GM19023 (cell line): ENCODE results near the gene SPATA22.
"Not testable (repeated sequence)": the region's sequence is repeated elsewhere in the genome, so short reads cannot be mapped to it uniquely, and the experiment has no call there.

ENCODE experiments used
- ATAC-seq: cut with Tn5 transposase; IDR thresholded peaks from one replicate; pipeline ENCODE4 v1.9.1; 2021; ENCODE audit warnings: mild to moderate bottlenecking, moderate library complexity; ENCODE audit not compliant: unreplicated experiment

The SPATA22 gene, protein sequence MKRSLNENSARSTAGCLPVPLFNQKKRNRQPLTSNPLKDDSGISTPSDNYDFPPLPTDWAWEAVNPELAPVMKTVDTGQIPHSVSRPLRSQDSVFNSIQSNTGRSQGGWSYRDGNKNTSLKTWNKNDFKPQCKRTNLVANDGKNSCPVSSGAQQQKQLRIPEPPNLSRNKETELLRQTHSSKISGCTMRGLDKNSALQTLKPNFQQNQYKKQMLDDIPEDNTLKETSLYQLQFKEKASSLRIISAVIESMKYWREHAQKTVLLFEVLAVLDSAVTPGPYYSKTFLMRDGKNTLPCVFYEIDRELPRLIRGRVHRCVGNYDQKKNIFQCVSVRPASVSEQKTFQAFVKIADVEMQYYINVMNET

DNA sequence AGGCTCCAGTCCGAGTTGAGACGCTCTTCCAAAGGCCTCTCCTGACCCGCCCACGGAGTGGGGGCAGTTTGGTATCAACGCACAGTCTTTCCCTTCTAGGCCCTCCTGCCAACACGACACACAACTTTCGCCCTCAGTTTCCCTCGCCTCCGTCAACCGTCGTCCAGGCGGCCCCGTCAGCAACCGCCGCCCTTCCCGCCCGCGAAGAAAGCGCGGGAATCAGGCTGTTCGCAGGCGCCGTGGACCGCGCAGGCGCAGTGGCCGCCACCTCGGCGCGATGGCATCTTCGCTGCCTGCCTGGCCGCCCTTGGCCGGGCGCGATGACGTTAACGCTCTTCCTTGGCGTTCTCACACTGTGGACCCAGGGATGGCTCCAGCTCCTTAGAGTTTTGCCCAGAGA lies at the start of gene SPATA22:
SPATA22 (minus strand) TSS at position 221 of the 400 bp plus-strand sequence. CDS start 2,494 bp downstream, outside the sequence.
- ATAC-seq, result no peak

DNA sequence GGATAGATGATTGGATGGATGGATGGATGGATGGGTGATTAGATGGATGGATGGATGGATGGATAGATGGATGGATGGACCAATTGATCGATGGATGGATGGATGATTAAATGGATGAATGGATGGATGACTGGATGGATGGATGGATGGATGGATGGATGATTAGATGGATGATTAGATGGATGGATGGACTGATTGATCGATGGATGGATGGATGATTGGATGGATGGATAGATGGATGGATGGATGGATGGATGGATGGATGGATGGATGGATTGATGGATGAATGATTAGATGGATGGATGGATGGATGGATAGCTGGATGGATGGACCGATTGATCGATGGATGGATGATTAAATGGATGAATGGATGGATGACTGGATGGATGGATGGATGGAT lies 47.9 kb upstream of the SPATA22 start:
- not testable (repeated sequence) for ATAC-seq

- ATAC-seq, result no peak
Observed at GRCh38 chr17:3514873-3515272, 43.3 kb upstream of the SPATA22 start.

- not testable (repeated sequence) for ATAC-seq
Observed at GRCh38 chr17:3514167-3514566, 42.5 kb upstream of the SPATA22 start.

DNA sequence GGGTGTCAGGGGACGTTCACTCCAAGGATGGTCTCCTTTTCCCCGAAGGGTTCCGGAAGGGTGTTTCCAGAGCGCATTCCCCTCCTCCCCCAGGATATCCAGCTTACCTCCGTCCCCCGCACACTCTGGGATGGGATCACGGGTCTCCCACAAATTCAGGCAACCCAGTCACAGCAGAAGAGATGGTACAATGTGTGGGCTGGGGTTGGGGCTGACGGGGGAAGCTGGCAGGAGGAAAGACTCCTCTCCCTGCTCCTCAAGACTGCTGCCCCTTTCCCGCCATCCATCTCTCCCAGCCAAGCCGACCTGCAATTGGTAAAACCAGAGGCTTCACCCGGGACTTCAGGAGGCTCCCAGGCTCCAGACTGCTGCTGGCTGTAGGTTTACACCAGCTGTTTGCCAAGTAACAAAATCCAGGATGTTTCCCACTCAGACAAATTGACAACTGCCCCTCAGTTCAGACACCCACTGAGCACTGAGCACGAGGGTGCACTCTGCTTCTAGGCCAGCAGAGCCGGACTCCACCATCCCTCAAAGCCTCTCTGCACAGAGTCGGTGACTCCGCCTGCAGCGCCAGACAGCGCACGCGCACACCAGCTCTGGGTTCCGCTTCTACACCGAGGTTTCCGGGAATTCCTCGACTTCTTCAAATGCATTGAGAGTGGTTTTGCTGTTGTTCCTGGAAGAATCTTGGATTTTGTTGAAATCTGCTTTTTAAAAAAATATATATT lies 41.9 kb upstream of the SPATA22 start:
- no peak for ATAC-seq

GRCh38 chr17:3512505-3513171 lies 41.0 kb upstream of the SPATA22 start:
- ATAC-seq, result no peak

- no peak for ATAC-seq
Observed at GRCh38 chr17:3511852-3512504, 40.4 kb upstream of the SPATA22 start.

DNA sequence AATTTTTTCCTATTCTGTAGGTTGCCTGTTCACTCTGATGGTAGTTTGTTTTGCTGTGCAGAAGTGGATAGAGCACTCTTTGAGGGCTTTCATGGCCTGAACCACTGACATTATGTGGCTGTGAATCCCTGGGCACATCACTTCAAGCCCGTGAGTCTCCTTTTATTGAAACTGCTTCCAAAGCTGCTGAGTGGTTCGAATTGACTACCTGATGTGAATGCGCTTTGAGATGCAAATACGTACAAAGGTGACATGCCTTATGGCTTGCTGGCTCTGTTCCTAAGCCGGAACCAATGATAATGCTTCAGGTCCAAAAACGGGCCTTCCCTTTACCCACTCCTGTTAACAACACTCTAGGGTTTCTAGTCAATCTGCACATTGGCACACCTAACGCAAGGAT lies 38.5 kb upstream of the SPATA22 start:
- ATAC-seq, result no peak

GRCh38 chr17:3507869-3508268 lies 36.2 kb upstream of the SPATA22 start:
- ATAC-seq, result no peak

DNA sequence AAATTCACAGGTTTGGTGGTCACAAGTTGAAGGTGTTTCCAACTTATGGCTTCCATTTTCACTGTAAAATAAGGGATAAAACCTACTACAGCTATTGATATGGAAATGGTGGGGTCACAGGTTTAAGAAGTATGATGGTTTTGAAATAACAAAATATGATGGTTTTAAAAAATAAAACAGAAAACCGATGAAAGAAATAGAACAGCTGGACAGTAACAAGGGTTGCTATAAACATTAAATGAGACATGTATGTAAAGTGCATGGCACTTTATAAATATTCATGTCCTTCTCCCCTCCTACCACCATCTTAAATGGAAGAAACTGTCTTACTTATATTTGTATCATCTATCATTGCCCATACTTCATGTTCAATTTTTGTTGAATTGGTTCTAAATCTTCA lies 35.5 kb upstream of the SPATA22 start:
- no peak for ATAC-seq

- no peak for ATAC-seq
Observed at GRCh38 chr17:3506054-3506453, 34.4 kb upstream of the SPATA22 start.

GRCh38 chr17:3505008-3505407 lies 33.4 kb upstream of the SPATA22 start:
- ATAC-seq, result no peak

DNA sequence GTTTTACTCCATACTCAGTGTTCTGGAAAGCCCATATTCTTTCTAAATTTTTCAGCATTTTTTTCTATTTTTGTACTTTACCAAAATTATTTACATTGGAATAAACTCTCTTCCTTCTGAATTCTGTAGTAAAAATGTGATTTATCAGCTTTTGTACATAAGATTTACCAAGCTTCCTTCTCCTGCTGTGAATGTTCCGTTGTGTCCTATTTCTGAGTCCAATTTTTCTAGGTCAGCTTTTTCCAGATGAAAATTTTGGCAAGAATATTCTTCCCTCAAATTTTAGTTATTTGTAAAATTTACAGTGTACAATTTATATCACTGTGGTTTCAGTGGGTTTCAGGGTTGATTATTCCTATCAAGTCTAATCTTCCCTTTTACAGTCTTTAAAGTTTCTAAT lies 31.7 kb upstream of the SPATA22 start:
- ATAC-seq, result no peak

DNA sequence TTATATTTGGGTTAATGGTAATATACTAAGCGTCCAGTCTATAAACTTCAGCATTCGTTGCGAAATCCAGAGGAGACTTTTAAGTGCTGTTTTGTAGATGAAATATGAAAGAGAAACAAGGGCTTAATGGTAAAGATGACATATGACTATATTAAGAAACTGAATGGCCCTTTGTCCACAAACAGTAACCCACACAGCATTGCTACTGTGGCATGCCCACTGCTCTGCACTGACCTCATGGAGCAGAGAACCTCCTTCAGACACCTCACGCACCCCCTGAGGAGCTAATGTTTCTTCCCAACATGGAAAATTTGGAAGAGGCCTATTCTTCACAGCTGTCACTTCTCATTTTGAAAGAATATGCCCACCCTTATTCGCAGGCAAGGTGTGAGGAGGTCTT lies 30.8 kb upstream of the SPATA22 start:
- ATAC-seq, result no peak

DNA sequence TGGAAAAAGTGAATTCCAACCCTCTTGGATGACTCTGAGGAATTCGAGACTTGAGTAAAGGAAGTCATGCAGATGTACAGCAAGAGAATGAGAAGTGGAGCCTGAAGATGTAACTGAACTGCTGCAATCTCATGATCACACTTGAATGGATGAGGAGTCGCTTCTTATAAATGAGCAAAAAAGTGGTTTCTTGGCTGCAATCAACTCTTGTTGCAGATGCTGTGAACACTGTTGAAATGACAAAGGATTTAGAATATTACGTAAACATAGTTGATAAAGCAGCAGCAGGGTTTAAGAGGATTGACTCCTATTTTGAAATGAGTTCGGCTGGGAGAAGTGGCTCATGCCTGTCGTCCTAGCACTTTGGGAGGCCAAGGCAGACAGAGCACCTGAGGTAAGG lies 29.7 kb upstream of the SPATA22 start:
- no peak for ATAC-seq

- ATAC-seq, result no peak
Observed at GRCh38 chr17:3497101-3497500, 25.5 kb upstream of the SPATA22 start.

DNA sequence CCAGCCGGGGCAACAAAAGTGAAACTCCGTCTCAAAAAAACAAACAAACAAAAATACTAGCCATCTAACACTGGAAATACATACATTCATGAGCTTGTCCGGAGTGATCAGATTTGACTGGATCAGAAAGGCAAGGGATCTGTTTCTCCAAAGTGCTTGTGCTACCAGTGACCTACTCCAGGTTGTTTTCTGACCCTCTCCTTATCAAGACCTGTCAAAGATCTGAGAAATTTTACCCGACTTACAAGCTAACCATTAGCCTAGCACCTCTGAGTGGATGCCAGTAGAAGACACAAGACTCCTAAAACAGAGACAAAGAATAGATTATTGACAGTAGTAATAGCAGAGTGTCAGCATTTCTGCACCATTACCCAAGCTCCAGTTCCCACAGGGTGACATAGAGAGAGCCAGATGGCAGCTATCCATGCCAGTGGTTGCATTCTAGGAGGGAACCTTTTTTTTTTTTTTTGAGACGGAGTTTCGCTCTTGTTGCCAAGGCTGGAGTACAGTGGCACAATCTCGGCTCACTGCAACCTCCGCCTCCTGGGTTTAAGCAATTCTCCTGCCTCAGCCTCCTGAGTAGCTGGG lies 14.0 kb upstream of the SPATA22 start:
- ATAC-seq, result no peak

- no peak for ATAC-seq
Observed at GRCh38 chr17:3482852-3483251, 11.2 kb upstream of the SPATA22 start.

GRCh38 chr17:3479988-3480387 lies 8.4 kb upstream of the SPATA22 start:
- ATAC-seq, result no peak

DNA sequence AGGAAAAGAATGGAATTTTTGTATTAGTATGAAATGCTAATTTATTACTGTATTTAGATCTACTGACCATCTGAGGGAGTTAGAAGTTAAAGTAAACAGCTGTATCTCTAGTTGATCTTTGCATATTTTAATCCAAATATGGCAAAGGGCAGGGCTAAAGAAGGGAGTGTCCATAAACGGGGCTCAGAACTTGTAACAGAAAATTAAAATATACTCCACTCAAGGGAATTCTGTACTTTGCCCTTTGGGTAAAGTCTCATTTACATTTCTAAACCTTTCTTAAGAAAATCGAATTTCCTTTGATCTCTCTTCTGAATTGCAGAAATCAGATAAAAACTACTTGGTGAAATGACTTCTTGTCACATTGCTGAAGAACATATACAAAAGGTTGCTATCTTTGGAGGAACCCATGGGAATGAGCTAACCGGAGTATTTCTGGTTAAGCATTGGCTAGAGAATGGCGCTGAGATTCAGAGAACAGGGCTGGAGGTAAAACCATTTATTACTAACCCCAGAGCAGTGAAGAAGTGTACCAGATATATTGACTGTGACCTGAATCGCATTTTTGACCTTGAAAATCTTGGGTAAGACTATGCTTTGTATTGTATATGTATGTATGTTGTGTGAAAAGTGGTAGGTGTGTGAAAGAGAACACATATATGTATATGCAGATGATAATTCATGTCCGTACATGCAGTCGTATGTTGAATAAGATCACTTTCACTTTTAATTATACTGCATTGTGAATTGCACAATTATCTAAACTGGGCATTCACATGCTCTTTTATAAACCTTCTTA lies 4.4 kb upstream of the SPATA22 start, which contains the start of gene ASPA:
ASPA (plus strand) TSS at position 186 of the 799 bp plus-strand sequence; CDS start at position 349, 163 bp downstream.
- no peak for ATAC-seq
